GM18909 (cell line): ENCODE results near the gene CCRL2.
"Not testable (repeated sequence)": the region's sequence is repeated elsewhere in the genome, so short reads cannot be mapped to it uniquely, and the experiment has no call there.

Source experiments
- ATAC-seq: cut with Tn5 transposase; IDR thresholded peaks from one replicate; pipeline ENCODE4 v1.9.1; 2021; ENCODE audit warnings: mild to moderate bottlenecking; ENCODE audit not compliant: unreplicated experiment, poor library complexity

Gene CCRL2

DNA sequence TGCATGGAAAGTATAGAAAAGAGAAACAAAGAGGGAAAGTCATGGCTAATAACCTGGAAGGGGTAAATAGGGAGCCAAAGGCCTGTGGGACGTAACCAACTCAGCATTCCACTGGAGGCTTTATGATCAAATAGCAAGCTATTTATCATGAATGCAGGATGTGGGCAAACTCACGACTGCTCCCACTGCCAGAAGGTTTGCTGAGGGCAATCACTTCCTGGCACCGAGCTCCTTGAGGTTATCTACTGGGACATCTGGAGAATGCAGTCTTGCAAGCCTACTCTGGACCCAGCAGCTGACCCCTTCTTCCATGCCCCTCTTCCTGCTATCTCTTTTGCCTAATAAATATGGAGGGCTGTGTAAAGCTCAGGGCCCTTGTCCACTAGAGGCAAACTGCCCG is 19.4 kb downstream of the CCRL2 start:
- not testable (repeated sequence) for ATAC-seq

DNA sequence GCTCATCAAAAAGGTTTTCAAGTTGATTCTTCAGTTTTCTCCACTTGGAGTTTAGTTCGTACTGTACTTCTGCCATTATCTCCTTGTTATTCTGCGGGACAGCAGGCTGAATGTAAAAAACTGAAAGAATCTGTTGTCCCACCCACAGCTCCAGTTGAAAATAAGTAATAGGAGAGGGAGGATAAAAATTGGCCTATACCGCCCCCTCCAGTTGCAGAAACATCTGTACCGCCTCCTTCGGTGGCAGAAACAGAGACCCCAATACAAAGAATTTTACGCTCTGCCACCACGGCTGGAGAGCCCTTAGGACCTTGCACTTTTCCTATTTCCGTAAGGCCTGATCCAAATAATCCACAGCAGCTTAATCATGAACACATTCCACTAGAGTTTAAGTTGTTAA is 20.3 kb downstream of the CCRL2 start:
- ATAC-seq = not testable (repeated sequence)

DNA sequence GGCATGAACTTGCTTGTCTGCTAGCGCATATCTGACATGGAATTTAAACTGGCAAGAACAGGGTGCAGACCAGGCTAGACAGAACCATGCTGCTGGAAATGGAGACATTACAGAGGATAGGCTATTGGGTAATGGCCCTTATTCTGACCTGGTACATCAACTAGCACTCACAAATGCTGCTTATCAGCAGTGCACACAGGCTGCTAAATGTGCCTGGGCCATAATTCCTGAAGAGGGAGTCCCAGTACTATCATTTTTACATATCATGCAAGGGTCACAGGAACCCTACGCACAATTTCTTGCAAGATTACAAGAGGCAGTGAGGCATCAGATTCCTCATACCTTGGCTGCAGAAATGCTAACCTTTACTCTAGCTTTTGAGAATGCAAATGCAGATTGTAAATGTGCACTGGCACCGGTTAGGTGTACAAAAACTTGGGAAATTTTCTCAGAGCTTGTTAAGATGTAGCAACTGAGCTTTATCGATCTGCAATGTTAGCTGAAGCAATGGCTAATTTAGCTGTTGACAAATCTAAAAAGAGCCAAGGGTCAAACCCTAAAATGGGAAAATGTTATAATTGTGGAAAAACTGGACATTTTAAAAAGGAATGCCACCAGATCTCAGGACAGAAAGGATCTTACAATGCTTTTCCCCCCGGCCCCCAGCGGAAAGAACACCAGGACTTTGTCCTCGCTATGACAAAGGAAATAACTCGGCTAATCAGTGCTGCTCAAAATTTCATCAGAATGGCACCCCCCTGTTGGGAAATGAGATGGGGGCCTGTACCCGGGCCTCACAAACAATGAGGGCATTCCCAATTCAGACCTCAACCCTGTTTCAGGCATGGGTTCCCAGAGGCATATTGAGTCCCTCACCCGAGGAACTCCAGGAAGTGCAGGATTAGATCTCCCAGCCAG is 21.1 kb downstream of the CCRL2 start:
- no peak for ATAC-seq

DNA sequence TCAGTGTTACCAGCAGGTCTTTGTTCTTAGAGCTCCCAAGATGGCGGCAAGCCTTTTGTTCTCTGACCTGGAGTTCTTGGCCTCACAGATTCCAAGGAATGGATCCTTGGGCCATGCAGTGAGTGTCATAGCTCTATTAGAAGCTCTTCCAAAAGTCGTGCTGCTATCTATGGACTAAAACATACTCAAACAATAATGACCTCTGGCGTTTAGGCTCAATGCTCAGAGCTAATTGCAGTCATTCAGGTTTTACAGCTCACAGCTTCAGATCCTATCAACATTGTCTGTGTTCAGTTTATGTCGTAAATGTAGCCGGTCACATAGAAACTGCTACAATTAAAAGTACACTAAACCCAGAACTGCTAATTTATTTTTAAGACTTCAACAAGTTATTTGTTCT is 22.2 kb downstream of the CCRL2 start:
- no peak for ATAC-seq

DNA sequence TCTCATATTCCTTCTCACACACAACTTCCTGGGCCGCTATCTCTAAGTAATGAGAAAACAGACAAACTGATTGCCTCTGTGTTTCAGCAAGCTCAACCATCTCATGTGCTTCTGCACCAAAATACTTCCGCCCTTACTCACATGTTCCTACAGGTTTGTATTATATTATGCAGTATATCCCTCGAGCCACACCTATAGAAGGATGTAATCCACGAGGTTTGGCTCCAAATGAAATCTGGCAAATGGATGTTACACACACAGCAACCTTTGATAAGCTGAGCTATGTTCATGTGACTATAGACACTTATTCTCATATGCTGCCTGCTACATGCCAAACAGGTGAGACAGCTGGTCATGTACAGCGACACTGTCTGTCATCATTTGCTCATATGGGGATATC is 22.6 kb downstream of the CCRL2 start:
- no peak for ATAC-seq

DNA sequence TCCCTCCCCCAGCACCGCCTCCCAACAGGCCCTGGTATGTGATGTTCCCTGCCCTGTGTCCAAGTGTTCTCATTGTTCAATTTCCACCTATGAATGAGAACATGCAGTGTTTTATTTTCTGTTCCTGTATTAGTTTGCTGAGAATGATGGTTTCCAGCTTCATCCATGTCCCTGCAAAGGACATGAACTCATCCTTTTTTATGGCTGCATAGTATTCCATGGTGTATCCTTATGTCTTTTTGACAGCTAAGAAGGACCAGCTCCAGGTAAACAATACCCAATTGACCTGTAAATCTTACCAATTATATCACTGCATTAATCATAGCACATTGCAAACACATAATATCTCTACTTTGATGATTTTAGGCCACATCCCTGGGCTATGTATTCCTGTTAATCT is 23.8 kb downstream of the CCRL2 start:
- ATAC-seq = not testable (repeated sequence)

DNA sequence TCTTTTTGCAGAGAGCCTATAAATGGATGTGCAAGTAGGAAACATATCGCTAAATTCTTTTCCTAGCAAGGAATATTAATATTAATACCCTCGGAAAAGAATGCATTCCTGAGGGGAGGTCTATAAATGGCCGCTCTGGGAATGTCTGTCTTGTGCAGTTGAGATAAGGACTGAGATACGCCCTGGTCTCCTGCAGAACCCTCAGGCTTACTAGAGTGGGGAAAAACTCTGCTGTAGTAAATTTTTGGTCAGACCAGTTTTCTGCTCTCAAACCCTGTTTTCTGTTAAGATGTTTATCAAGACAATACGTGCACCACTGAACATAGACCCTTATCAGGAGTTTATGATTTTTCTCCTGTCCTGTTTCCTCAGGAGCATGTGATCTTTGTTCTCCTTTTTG is 24.8 kb downstream of the CCRL2 start:
- ATAC-seq = not testable (repeated sequence)

DNA sequence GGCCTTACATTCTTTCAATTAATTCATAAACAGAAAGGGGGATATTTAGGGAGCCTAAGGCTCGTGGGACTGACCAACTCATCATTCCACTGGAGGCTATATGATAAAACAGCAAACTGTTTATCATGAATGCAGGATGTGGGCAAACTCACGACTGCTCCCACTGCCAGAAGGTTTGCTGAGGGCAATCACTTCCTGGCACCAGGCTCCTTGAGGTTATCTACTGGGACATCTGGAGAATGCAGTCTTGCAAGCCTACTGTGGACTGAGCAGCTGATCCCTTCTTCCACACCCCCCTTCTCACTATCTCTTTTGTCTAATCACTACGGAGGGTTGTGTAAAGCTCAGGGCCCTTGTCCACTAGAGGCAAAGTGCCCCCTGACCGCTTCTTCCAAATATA is 26.1 kb downstream of the CCRL2 start:
- ATAC-seq = not testable (repeated sequence)

DNA sequence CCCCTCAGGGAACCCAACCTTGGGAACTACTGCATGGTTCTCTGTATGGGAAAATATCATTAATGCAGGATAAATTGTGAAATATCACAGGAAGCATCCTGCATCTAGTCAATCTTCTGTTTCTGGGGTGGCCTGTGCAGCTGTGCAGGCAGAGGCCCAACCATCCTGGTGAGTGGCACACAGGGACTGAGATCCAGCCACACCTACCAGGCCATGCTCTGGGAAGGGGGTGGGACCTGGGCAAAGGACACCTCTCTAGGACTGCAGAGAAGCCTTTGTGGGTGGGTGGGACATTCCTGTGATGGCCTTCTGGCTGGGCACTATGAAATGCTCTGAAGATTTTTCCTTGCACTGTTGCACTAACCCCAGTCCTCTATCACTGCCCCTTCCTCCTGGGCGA is 26.8 kb downstream of the CCRL2 start:
- no peak for ATAC-seq

DNA sequence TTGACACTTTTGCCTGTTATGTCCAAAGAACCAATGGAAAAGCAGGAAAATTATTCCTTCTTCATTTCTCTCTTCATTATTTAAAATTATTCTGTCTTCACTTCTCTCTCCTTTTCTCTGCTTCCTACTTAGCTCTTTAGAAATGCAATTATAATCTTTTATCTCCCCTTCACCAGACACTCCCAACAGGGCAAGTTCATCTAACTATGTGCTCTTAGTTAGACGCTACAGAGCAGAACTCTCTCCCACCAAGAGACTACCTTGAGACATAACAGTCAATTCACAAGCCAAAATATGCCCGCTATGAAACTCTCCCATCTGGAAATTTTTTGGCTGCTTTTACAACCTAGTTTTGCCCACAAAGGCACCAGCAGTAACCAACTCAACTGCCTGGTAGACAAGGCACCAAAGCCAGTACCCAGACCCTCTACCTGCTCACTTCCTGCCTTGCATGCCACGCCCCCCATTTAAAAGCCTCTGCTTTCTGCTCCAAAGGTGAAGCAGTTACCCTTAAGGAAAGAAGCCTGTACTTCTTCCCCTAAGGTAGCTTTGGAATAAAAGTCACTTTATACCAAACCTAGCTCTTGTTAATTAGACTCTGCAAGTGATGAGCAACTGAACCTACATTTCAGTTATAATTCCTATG is 28.1 kb downstream of the CCRL2 start:
- no peak for ATAC-seq

DNA sequence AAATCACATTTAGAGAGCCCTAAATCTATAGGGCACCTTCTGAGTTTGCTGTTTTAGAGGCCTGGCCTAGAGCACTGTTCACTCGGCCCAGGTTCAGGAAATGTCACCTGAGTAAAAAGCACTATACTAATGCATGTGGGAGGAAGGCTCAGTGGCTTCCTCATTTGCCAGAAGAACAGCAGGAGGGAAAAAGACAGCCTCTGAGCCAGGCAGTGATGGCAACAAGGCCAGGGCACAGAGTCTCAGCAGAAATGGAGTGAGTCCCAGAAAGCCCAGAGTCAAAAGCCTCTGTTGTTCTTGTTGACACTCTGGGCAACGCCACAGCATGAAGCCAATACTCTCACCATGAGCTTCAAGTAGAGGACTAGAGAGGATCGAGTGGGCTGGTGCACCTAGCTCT is 31.8 kb downstream of the CCRL2 start:
- no peak for ATAC-seq

DNA sequence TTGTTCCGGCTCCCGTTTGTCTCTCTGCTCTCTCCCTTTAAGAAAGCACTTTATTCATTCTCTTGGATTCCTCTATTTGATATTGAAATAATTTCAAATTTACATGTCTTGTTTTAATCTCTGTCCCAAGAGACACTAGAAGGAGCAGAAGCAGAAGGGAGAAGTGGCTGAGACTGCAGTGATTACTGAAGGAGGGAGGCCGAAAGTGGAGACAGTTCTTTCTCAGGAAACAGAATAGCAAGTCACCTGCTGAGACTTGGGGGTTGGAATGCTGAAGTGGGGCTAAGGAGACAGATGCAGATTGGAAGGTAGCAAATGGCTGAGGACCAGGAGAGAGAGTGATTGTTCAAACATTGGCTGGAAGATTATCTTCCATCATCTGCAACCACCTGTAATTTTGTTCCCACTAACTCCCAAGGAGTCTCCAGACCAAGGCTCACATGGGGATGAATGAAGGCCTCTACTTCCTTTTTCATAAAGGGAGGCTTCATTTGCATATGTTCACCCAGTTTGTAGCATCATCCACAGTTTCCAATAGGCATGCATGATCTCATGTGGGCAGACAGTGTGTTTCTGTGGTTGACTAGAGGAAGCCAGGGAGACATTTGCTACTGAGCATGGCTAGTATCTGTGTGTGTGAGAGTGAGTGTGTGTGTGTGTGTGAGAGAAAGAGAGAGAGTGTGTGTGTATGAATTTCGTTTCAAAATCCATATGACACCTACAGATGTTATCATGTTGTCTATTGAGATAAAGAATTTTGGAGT is 33.7 kb downstream of the CCRL2 start:
- no peak for ATAC-seq

DNA sequence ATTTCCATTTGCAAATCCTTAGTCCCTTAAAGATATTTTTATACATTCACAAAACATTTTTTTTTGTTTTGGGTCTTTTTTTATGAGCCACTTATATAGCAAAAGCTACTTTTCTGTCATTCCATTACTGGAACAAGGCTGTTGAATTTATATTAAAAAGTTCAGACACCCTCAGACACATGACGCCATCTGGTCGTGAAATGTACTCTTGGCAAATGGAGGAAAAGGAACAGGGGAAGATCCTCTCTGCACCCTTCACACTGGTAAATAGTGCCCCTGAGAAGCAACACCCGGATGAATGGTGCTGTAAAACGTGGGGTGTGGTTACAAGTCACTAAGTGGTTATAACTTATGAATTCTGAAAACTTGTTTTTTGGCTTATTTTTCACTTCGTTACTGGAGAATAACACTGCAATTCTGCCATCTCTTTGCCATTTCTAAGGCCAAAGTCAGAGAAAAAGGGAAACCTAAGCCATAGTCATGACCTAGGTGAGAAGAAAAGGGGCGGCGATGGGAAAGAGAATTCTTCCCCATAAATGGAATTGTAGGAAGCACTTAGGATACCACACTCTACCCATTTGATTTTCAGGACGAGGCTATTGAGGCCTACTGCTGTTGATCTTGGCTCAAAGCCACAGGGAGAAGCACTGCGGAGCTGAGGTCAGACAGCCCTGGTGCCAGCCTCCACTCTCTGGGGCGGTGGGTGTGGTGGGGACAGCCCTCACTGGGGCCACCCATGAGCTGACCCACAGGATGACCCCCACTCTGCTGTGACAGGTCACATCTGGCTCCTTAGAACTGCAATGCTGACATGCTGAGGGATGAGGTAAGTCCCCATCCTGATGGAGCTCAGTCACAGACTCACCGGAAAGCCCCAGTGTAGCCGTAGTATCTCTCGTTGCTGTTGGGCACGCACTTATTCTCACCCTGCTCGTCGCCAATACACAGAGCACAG is 35.8 kb downstream of the CCRL2 start:
- no peak for ATAC-seq

DNA sequence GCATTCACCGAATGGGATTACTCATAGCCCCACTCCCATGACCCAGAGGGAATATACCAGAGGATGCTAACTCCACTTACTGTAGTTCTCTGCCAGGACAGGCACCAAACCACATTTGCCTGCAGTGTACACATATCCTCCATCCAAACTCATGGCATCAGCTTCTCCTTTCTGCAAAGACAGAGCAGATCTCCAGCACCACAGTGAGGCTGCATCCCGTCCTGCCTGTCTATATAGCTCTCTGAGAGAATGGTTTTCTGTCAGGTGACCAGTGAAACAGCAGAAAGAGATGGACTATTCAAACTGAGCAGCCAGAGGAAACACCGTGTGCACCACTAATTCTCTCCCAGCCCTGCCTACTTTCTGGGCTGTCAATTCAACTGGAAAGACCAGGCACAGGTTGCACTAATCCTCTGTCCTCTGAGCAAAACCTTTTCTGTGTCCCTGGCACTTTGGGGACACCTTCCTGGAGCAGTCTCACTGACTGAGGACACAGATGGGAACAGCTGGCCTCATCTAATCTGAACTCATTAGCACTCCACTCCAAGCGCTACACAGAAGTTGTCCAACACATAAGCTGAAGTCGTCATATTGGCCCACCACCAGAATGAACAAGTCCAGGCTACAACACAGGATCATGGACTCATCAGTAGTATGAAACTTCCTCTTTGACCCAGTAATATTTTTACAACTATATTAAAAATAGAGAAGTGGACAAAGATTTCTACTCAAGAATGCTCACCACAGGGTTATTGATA is 40.3 kb downstream of the CCRL2 start:
- ATAC-seq = no peak

DNA sequence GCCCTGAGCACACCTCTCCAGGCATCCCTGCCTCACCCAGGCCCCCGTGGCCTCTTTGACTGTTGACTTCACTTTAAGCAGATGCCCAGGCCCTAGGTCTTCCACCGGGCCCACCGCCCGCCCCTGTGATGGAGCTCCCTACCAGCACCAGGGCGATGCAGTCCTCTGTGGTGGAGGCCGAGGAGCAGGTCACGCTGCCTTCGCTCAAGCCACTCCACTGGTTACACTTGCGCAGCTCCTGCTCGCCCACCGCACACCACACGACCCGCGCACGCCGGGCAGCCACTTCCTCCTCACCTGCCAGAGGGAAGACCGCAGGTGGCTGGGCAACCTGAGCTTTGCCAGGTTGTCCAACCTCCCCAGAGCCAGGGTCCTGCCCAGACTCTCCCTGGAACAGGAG is 41.7 kb downstream of the CCRL2 start:
- no peak for ATAC-seq

DNA sequence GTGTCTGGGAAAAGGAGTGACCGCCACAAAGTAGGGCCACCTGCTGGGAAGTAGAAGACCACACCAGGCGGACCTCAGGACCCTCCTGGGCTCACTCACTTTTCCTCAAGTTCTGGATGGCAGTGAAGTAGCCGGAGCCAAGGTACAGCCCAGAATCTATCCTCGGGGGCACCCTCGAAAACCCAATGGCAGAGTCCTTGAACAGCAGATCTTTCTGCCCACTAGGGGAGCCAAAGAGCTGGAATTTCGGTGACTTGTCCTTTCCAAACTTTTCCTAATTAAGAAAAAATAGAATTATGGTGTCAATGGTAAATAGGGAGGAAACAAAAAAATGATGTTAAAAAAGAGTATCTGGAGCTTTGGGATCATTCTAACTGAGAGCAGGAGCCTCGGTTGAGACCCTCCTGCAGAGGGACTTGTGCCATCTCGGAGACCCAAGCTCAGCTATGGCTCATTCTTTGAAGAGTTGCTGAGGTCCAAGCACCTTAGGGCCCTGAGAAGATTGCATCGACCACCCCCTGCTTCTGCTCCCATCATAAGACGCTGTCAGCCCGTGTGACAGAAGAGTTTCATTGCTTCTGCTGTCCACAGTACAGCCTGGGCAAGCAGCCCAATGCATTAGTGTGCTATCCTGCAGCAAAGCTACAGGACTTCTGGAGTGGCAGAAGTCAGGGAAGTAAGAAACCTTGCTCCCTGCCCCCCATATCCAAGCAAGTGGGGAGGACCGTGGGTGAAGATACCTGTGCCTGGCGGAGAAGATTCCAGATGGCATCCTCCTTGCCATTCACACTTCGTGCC is 42.9 kb downstream of the CCRL2 start:
- ATAC-seq = no peak

DNA sequence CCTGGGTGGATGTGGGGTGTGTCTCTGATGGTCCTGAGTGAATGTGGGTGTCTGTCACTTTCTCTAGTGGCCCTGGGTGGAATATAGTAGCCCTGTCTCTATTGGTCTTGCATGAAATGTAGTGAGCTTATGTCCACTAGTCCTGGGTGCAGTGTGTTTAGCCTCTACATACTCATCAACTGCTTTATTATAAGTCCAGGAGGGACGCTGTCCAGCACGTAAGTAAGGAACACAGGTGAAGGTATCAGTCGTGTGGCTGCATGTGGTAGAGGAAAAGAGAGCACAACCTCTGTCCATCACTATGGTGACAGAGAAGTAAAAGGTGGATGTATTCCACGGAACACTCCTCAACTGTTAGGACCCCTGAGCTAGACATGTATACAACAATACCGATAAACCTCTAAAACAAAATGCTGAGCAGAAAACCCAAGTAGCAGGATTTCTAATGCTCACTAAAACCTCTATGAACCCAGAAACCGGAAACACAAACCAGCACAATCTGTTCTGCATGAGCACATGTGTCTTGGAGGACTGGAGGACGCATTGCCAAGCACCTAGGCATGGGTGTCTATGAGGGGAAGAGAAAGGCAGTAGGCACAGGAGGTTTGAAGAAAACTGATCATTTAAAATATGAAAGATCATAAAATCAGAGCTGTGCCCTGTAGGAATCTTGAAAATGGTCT is 46.6 kb downstream of the CCRL2 start:
- no peak for ATAC-seq

DNA sequence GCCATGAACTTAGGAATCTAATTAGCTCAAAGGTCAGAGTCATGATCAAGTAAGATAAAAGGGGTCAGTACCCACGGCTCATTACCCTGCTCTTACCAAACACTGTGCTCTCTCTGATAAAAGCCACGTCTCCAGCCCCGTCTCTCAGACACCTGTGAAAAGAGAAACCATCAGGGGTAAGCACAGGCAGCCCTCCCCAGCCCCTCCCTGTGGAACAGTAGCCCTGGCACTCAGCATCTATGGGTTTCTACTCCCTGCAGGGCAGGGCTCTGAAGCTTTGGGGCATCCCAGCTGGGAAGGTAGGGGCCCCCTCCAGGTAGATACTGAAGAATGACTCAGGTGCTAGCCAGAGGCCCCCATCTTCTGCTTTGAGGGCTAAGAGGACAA is 47.1 kb downstream of the CCRL2 start:
- ATAC-seq = no peak
